Suprapubic skin (tissue), 4 donors: ENCODE measurements around the gene KISS1.

Experiments
- CTCF ChIP-seq, 2 donors: fragments of 200-600 bp in 1 of 2; fragments of 450-650 bp in 1 of 2; sonication (generic) in 1 of 2; IDR thresholded peaks; one replicate each; pipeline ENCODE4 v1.5.1; 2016 to 2019; ENCODE audit warnings: antibody characterized with exemption in 2 of 2, mild to moderate bottlenecking in 1 of 2, moderate library complexity in 1 of 2
- EP300 ChIP-seq: sonication (generic); formaldehyde crosslinking; IDR thresholded peaks from one replicate; pipeline ENCODE4 v1.6.1; 2017; ENCODE audit warnings: antibody characterized with exemption
- POLR2A ChIP-seq, 2 donors: fragments of 450-650 bp; IDR thresholded peaks; one replicate each; pipeline ENCODE4 v1.6.1; 2017; ENCODE audit warnings: antibody characterized with exemption in 2 of 2, mild to moderate bottlenecking in 2 of 2, moderate library complexity in 2 of 2
- POLR2AphosphoS5 ChIP-seq, 3 donors: sonication (generic); formaldehyde crosslinking; IDR thresholded peaks; one replicate each; pipeline ENCODE4 v1.6.1; 2017; ENCODE audit warnings: antibody characterized with exemption in 3 of 3

GRCh38 chr1:204202481-204202880 is 6.2 kb upstream of the KISS1 start:
- TF ChIP-seq CTCF (IDR thresholded peaks at IDR 0.05) (no peak), POLR2AphosphoS5 (IDR thresholded peaks at IDR 0.05) (no peak), EP300 (no peak), POLR2A (IDR thresholded peaks at IDR 0.05) (no peak)
